Colonic mucosa (tissue), 4 donors: ENCODE data around the gene RAD51B. TPM values are rescaled to one million over a fixed set of nuclear protein-coding genes. Genes with fewer than 3 reads are reported as not detected.

ENCODE experiments used
- DNase-seq: peaks from one replicate; pipeline ENCODE4 v3.0.0-alpha.2; 2020
- H3K27ac ChIP-seq: fragments of 200-600 bp; one replicate; pipeline ENCODE4 v1.8.0; 2021
- H3K27me3 ChIP-seq: fragments of 200-600 bp; one replicate; pipeline ENCODE4 v1.8.0; 2021
- H3K36me3 ChIP-seq: fragments of 200-600 bp; one replicate; pipeline ENCODE4 v1.8.0; 2021
- H3K4me1 ChIP-seq: fragments of 200-600 bp; one replicate; pipeline ENCODE4 v1.8.0; 2021; ENCODE audit warnings: mild to moderate bottlenecking
- H3K4me3 ChIP-seq: fragments of 200-600 bp; one replicate; pipeline ENCODE4 v1.8.0; 2021
- H3K9ac ChIP-seq, 2 donors: one replicate each; pipeline ENCODE4 v1.7.0; 2013; ENCODE audit warnings: control low read depth in 2 of 2, low read depth in 2 of 2, low read length in 2 of 2
- H3K9me3 ChIP-seq: fragments of 200-600 bp; one replicate; pipeline ENCODE4 v1.8.0; 2021
- intact Hi-C: fragments of 100-400 bp; cut with DNase I; formaldehyde crosslinking; loops from one replicate; pipeline ENCODE4 v1.14.1; 2022
- total RNA-seq, 2 donors: library from RNA; stranded (reverse); fragmentation: NEBNext Ultra II Directional in 1 of 2; extraction: Animal tissue kit (Norgen Biotek cat#: 25700) in 1 of 2; gene quantifications; one replicate each; pipeline ENCODE4 v1.2.1, GENCODE V29; 2021
- TF ChIP-seq, protein P1 (sequence below): fragments of 200-600 bp; IDR thresholded peaks from one replicate; pipeline ENCODE4 v1.8.0; 2022; ENCODE audit warnings: antibody characterized with exemption, mild to moderate bottlenecking
- donor health status: healthy.
- donor health status: DM: no; HTN: no; CAD: no.
- donor health status: DM: no; HTN: no; CAD: no.

Gene RAD51B
- total RNA-seq, 2 donors from 2014 or later, result 12.7 to 22.0 TPM

GRCh38 chr14:68085742-68086141 lies 266.2 kb downstream of the RAD51B start:
- no peak overlapping the region for H3K4me3 ChIP-seq
- no peak overlapping the region for H3K27ac ChIP-seq
- intact Hi-C loops, result no loop called here
- H3K36me3 ChIP-seq, result no peaks in the 10 kb centered on the region
- no peak overlapping the region for H3K9ac ChIP-seq
- no peak for DNase-seq
- H3K9me3 ChIP-seq, result no peaks in the 10 kb centered on the region
- H3K27me3 ChIP-seq, result no peaks in the 10 kb centered on the region
- TF ChIP-seq, protein P1, sequence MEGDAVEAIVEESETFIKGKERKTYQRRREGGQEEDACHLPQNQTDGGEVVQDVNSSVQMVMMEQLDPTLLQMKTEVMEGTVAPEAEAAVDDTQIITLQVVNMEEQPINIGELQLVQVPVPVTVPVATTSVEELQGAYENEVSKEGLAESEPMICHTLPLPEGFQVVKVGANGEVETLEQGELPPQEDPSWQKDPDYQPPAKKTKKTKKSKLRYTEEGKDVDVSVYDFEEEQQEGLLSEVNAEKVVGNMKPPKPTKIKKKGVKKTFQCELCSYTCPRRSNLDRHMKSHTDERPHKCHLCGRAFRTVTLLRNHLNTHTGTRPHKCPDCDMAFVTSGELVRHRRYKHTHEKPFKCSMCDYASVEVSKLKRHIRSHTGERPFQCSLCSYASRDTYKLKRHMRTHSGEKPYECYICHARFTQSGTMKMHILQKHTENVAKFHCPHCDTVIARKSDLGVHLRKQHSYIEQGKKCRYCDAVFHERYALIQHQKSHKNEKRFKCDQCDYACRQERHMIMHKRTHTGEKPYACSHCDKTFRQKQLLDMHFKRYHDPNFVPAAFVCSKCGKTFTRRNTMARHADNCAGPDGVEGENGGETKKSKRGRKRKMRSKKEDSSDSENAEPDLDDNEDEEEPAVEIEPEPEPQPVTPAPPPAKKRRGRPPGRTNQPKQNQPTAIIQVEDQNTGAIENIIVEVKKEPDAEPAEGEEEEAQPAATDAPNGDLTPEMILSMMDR, result no peak
- no peaks in the 10 kb centered on the region for H3K4me1 ChIP-seq

GRCh38 chr14:68088451-68088854 lies 268.9 kb downstream of the RAD51B start:
- Histone ChIP-seq H3K4me1 (no peaks in the 10 kb centered on the region), H3K27me3 (no peaks in the 10 kb centered on the region), H3K4me3 (no peak overlapping the region), H3K9ac (no peak overlapping the region), H3K9me3 (no peaks in the 10 kb centered on the region), H3K27ac (no peak overlapping the region), H3K36me3 (no peaks in the 10 kb centered on the region)
- intact Hi-C loops, result no loop called here
- DNase-seq, result no peak
- TF ChIP-seq, protein P1, result no peak

DNA sequence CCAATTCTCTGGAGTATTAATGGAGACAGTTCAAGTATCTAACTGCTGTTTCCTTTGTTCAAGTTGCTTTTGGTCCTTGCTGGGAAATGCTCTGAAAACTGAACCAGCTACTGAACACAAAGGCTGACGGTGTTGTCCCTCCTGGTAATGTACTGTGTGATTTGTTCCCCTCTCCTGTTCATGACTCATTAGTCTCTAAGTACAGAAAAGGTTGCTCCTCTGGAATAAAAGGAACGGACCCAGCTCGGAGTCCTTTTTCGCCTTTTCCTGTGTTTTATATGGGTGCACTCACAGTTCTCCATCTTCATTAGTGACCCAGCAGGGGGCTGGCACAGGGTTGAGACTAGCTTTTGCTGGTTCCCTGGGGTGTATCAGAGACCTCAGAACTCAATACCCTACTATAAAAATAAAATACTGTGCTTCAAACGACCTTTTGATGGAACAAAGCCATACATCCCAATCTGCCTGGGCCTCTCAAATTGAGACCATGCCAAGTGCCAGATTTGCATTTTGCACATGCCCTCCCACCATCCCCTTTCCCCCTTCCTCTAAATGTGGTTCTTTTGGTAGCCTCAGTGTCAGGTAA lies 269.7 kb downstream of the RAD51B start:
- Histone ChIP-seq H3K9me3 (no peaks in the 10 kb centered on the region), H3K27ac (no peak overlapping the region), H3K4me1 (no peaks in the 10 kb centered on the region), H3K27me3 (no peaks in the 10 kb centered on the region), H3K36me3 (no peaks in the 10 kb centered on the region), H3K9ac (no peak overlapping the region), H3K4me3 (no peak overlapping the region)
- no peak for DNase-seq
- TF ChIP-seq, protein P1, result no peak
- intact Hi-C loops, result no loop called here

GRCh38 chr14:68094158-68094557 lies 274.6 kb downstream of the RAD51B start:
- DNase-seq, result no peak
- no peaks in the 10 kb centered on the region for H3K9me3 ChIP-seq
- H3K4me1 ChIP-seq, result no peaks in the 10 kb centered on the region
- no peaks in the 10 kb centered on the region for H3K27me3 ChIP-seq
- no peak overlapping the region for H3K4me3 ChIP-seq
- H3K36me3 ChIP-seq, result no peaks in the 10 kb centered on the region
- TF ChIP-seq, protein P1, result no peak
- intact Hi-C loops, result no loop called here
- no peak overlapping the region for H3K9ac ChIP-seq
- no peak overlapping the region for H3K27ac ChIP-seq

DNA sequence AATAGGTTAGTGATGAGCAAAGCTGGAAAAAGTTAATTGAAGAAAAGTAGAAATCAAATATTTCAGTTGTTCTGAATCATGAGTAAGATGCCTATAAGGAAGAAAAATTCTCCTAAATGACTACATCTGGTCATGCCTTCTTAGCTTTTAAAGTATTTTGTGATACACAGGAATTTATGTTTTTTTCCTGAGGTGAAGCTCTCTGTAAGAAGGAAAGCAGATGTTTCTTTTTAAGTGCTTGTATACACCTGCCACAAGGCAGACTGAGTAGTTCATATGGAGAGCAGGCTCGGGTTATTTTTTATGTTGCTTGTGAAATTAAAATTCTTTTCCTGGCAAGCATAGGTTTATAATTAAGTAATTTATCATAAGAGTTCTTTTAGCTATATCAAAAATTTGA lies 275.2 kb downstream of the RAD51B start:
- TF ChIP-seq, protein P1, result no peak
- no peaks in the 10 kb centered on the region for H3K27me3 ChIP-seq
- H3K9me3 ChIP-seq, result no peaks in the 10 kb centered on the region
- no peaks in the 10 kb centered on the region for H3K4me1 ChIP-seq
- no peak overlapping the region for H3K9ac ChIP-seq
- DNase-seq, result no peak
- H3K27ac ChIP-seq, result no peak overlapping the region
- no peaks in the 10 kb centered on the region for H3K36me3 ChIP-seq
- H3K4me3 ChIP-seq, result no peak overlapping the region
- intact Hi-C loops, result no loop called here
